HG02938 (cell line): Measurements from ENCODE around the gene GTF3C2.
"Not testable (repeated sequence)": the region's sequence is repeated elsewhere in the genome, so short reads cannot be mapped to it uniquely, and the experiment has no call there.

Source experiments
- ATAC-seq: cut with Tn5 transposase; IDR thresholded peaks from one replicate; pipeline ENCODE4 v1.9.1; 2021; ENCODE audit warnings: mild to moderate bottlenecking, moderate library complexity; ENCODE audit not compliant: unreplicated experiment

Gene GTF3C2

DNA sequence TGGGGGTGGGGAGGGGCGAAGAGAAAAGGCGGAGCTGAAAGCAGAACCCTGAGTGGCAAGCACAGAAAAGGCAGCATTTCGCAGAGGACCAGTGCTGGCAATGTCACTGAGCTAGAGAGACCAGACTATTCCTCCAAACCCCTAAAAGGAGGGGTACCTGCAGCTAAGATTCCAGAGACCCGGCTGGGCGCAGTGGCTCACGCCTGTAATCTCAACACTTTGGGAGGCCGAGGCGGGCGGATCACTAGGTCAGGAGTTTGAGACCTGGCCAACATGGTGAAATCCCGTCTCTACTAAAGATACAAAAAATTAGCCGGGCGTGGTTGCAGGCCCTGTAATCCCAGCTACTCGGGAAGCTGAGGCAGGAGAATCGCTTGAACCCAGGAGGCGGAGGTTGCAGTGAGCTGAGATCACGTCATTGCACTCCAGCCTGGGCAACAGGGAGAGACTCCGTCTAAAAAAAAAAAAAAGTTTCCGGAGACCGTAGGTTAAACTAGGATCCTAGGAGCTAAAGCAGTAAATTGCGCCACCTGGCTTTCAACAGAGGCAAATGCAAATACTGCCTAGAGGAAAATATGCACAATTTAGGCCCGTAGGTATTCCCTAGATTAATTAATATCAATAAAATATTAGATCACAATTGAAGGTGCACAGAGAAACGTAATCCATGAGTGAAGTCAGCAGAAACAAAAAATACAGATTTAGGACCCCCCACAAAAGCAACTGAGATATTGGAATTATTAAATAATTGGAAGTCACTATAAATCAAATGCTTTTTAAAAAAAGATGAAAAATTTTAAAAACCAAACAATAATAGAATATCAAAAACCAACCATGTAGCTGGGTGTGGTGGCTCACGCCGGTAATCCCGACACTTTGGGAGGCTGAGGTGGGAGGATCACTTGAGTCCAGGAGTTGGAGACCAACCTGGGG lies 53.2 kb downstream of the GTF3C2 start:
- no peak for ATAC-seq

DNA sequence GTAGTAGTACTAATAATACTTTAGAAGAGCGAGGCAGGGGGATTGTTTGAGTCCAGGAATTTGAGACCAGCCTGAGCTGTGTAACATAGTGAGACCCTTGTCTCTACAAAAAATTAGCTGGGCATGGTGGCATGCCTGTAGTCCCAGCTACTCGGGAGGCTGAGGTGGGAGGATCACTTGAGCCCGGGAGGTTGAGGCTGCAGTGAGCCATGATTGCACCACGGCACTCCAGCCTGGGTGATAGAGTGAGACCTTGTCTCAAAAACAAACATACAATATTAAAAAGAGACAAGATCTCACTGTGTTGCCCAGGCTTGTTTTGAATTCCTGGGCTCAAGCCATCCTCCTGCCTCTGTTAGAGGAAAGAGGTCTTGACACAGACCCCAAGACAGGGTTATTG lies 56.0 kb downstream of the GTF3C2 start:
- ATAC-seq = not testable (repeated sequence)

DNA sequence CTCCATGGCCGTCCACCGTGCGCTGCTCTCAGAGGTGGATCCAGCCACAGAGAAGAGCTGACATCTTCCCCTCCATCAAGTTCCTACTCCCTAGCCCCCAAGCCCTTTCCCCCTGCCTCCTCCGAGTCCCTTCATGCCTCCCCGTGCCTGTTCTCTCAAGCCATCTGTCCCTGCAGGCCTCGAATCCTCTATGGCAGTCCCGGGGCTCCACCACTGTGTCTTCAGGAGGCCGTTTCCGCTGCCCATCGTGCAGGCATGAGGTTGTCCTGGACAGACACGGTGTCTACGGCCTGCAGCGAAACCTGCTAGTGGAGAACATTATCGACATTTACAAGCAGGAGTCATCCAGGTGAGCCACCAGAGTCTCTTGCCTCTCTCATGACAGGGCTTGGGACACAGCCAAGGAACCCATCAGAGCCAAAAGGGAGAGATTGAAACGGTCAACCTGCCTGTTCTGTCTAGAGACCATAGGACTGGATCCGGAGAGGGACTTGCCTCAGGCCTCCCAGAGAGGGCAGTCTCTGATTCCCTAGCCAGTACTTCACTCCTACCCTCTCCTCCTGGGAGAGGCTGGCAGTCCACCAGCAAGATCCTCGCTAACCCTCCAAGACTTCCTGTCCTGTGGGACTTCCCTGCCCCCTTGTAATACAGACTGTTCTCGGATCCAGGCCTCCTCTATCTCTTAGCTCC lies 58.0 kb downstream of the GTF3C2 start:
- ATAC-seq = no peak

DNA sequence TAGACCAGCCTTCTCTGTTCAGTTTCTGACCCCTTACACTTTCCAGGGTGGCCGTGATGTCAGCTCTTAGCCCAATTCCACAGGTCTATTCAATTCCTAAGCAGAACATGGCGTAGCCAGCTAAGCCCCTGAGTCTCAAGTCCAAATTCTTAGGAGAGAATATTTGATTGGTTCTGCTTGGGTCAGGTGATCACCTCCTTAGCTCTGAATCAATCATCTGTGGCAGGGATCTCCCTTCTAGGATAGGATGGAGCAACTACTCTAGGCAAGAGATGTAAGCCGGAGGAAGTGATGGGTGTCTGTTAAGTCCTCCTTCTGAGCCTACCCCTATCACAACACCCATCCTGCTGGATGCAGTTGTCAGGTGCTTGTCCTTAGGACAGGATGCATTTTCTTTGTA lies 59.4 kb downstream of the GTF3C2 start:
- ATAC-seq = no peak

DNA sequence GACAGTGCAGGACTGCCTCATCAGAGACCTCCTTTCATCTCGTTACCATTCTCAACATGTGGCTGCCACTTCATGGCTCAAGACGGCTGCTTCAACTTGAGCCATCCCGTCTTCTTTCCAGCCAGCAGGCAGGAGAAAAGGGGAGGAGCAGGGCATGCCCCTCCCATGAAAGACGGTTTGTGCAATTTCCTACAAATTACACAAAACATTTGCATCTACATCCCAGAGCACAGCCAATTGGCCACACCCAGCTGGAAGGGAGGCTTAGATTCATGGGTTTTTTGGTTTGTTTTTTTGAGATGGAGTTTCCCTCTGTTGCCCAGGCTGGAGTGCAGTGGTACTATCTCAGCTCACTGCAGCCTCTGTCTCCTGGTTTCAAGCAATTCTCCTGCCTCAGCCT lies 60.1 kb downstream of the GTF3C2 start:
- ATAC-seq = no peak

DNA sequence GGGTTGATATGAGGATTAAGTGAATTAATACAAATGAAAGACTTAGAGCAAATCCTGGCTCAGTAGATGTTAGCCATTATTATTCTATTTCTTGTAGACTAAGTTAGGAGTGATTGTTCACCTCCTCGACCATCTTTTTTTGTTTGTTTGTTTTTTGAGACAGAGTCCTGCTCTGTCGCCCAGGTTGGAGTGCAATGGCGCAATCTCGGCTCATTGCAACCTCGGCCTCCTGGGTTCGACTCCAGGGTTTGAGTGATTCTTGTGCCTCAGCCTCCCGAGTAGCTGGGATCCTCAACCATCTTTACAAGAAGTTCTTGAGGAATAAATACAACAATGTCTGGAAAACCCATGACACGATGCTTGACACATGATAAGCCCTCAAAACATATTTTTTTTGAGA lies 61.6 kb downstream of the GTF3C2 start:
- no peak for ATAC-seq

DNA sequence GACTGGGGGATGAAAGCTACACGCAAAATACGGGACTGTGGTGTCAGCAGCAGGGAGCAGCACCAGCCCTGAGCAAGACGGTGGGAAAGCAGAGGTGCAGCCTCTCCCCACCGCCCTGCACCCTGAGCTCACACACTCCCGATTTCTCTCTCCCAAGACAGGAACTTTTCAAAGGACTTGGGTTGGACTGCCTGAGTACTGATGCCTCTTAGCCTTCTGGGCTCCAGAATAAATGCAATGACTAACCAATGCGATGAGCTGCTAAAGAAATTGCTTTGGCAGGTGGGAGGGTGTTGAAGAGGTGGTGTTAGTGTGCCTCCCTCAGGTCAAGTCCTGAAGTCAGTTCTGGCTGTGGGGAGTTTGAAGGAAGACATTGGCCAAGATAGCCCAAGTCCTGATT lies 64.7 kb downstream of the GTF3C2 start:
- no peak for ATAC-seq

DNA sequence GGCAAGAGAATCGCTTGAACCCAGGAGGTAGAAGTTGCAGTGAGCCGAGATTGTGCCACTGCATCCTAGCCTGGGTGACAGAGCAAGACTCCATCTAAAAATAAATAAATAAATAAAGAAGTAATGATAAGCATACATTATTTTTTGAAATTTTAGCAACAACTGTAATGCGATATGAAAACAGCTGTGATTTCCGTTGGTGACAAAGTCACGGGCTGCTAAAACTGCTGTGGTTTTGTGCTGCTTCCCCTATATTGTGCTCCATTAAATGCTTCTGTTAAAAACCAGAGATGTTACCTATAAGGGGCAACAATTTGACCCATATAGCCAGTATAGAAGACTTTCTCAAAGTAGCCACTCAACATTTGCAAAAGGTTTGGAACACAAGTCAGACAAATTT lies 66.0 kb downstream of the GTF3C2 start:
- no peak for ATAC-seq

DNA sequence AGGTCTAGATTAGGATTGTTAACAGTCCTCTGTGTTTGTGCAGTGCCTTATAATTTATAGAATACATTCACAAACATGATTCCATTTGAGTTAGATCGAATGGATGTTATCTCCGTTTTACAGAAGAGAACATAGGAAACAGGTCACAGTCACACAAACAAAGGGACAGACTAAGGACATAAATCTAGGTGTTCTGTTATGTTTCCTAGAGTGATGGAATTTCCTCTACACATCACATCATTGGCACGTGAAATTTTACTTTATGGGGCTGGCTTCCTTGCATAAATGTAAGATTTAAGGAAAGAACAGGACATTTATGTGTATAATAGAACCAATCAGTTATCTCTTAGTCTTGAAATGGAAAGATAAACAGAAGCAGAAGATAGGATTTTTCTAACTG lies 68.0 kb downstream of the GTF3C2 start:
- ATAC-seq = no peak

DNA sequence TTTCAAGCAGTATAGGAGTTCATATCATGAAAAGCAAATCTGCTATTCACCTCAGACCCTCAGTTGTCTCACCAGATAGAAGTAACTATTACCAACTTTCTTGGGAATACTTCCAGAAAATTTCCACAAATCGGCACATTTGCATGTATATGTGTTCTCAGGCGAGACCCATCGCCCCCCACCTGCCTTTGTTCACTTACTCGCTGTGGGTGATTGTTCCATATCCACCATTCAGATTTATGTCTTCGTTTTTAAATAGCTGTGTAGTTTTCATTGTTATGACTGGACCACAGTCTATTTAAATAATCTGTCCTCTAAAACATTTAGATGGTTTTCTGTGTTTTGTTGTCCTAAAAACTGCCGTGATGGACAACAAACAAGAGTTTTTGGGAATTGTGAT lies 71.1 kb downstream of the GTF3C2 start:
- no peak for ATAC-seq

DNA sequence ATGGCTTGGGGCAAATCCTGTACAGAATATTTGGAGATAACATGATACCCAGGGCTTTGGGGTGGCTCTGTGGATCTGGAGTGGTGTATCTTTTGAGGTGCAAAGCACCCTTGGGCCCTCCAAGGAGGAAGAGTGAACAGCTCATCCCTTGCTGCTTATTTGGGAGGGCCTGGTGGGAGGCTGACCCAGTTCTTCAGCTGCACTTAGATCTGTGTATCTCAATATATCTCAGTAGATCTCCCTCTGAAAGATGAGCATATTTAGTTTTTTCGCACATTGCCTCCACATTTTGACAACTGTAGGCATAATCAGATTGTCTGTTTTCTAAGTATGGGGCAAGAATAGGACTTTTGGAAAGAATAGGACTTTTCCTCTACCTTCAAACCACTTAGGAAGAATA lies 71.6 kb downstream of the GTF3C2 start:
- no peak for ATAC-seq

DNA sequence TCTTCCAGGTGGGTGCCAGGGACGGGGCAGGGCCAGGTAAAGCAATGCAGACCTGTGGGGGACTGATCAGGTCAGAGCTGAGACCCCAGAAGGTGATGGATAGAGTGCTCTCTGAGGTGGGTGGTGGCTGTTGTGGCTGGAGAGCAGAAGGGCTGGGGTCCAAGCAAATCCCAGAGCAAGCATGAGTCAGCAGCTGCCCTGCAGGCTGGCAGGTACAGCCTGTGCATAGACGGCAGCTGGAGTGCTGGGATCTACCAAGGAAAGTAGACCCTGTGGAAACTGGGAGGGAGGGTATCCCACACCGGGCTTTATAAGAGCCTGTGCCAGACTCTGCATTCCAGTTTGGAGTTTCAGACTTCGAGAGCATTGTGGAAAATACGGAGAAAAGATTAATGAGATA lies 73.7 kb downstream of the GTF3C2 start:
- ATAC-seq = no peak

DNA sequence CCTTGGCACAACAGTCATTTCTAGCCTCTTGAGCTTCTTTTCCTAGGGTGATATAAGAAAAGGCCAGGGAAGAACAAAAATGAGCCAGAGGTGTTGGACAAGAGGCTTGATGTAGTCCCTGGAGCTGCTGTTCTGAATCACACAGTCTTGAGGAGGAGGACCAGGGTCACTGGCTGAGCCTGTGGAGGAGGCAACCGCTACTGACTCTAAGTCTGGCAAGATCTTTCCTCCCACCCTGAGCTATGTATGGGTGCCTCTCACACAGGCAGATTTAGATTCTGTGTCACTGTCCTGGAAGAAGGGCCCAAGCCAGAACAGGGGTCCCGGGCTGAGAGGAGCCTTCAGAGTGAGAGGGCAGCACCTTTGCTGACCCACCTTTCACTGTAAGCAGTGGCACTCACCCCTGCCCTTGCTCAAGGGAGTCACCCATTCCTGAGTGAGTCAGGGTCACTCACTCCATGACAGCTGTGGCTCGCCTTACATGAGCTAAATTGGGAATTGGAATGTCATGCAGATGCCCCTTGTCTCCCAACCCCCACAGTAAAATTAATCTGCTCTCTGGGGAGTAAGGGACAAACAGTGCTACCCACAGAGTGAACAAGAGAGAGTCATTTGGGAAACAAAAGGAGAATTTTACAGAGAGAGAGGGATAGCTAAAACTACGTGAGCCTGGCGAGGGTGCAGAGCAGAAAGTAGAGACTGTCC lies 74.6 kb downstream of the GTF3C2 start, which contains the start of gene TRIM54:
Gene TRIM54, plus strand, starts transcription at position 575 of the 705 bp plus-strand sequence. CDS start 303 bp downstream, outside the sequence.
- ATAC-seq = no peak

DNA sequence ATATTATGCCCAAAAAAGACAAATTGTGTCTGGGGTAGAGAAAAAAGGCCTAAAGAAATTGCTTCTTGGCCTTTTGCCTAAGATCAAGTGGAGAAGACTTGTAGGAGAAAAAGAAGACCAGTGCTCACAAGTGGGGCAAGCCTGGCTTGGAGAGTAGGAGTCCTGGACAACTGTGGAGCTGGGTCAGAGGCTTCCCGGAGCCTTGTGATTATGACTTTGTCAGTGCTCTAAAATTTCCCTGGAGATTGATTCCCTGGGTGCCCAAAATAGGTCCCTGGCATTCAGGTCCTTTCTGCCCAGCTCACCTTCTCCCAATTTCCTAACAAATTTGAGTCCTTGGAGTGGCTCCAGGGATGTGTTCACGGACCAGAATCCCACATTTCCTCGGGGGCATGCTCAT lies 75.1 kb downstream of the GTF3C2 start:
- ATAC-seq = no peak

DNA sequence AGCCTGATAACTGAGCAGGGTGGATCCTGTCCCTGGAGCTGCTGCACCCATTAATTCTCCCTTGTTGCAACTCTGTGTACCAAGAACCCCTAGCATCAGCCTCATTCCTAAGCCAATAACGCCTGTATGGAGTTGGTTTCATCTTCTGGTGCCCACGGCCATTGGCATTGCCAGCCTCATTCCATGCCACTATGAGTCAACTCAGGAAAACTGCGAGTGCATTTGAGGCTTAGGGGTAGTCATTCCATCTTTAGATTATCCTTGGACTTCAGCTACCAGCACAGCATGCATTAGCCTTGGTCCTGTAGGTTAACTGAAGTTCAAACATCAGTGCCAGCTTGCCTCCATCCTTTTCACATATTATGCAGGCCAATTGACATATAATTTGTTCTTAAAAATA lies 75.7 kb downstream of the GTF3C2 start:
- no peak for ATAC-seq

DNA sequence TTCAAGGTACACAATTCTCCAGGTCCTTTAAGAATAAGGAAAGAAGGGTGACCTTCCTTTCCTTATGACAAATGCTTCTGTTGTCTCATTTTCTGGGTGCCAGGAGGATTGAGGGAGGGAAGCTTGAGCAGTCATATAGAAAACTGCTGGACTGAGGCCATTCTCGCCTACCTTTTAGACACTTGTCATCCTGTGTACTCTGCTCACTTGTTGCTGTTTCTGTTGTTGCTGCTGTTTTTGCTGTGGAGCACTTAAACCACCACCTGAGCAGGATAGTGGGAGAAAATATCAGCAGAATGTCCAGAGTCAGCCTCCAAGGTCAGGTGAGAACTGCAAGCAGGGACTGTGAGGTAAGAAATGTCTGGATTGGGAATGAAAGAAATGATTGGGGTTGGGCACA lies 78.6 kb downstream of the GTF3C2 start:
- ATAC-seq = no peak
